GM12878 (cell line): ENCODE results near the gene CSK. TPM values are rescaled to one million over a fixed set of nuclear protein-coding genes. Genes with fewer than 3 reads are reported as not detected.

Source experiments
- ATAC-seq: fragments of 200-7000 bp; cut with Tn5 transposase; 3 replicates; pipeline ENCODE4 v1.9.1; 2020; ENCODE audit warnings: mild to moderate bottlenecking, moderate library complexity
- BruUV-seq: library from RNA; stranded (reverse); fragments of 400-500 nt; replicated peaks from 2 replicates; lab custom pipeline; 2021; lab: Mats Ljungman, UMichigan
- CTCF ChIA-PET: fragments of 300-600 bp; sonication (Branson Sonifier 250); formaldehyde crosslinking; extraction: SDS; loops from one replicate; lab custom pipeline; 2021; ENCODE audit warnings: inconsistent platforms; lab: Yijun Ruan, JAX
- POLR2A ChIA-PET: fragments of 350-600 bp; formaldehyde crosslinking; extraction: SDS; loops from one replicate; lab custom pipeline; 2021; ENCODE audit warnings: inconsistent platforms; lab: Charles Lee
- RAD21 ChIA-PET: fragments of 300-600 bp; sonication (Branson Sonifier 250); formaldehyde crosslinking; loops from one replicate; lab custom pipeline; 2023; ENCODE audit warnings: antibody characterized with exemption; ENCODE audit not compliant: unreplicated experiment; lab: Charles Lee
- SMC1A ChIA-PET: fragments of 300-600 bp; sonication (Branson Sonifier 250); formaldehyde crosslinking; loops from one replicate; lab custom pipeline; 2023; ENCODE audit not compliant: unreplicated experiment, uncharacterized antibody; lab: Charles Lee
- DNase-seq: peaks from one replicate; pipeline ENCODE4 v3.0.0-alpha.2; 2011; ENCODE audit warnings: low read depth, low spot score
- FAIRE-seq: peaks from 3 replicates; lab custom pipeline; 2011; peaks lifted over from hg19 to GRCh38; lab: Jason Lieb, UNC
- H2AFZ ChIP-seq: 2 replicates; pipeline ENCODE4 v1.6.0; 2011; ENCODE audit warnings: low read depth, low read length, control low read depth; ENCODE audit not compliant: control insufficient read depth
- H3K27ac ChIP-seq: 2 replicates; pipeline ENCODE4 v1.5.1; 2011; ENCODE audit warnings: control low read depth; ENCODE audit not compliant: control insufficient read depth, insufficient read depth
- H3K27me3 ChIP-seq, 2 experiments: replicated peaks in 1 of 2; 2 replicates each; pipeline versions ENCODE4 v1.6.0 to v1.6.1; 2011; ENCODE audit warnings: low read length in 1 of 2; ENCODE audit not compliant: control insufficient read depth in 2 of 2, insufficient read depth in 2 of 2
- H3K36me3 ChIP-seq, 2 experiments: 2 replicates each; pipeline ENCODE4 v1.5.1; 2011; ENCODE audit warnings: low read length in 1 of 2; ENCODE audit not compliant: control insufficient read depth in 2 of 2, insufficient read depth in 2 of 2
- H3K4me1 ChIP-seq: 2 replicates; pipeline ENCODE4 v1.6.1; 2011; ENCODE audit warnings: mild to moderate bottlenecking, low read length, moderate library complexity, mixed read lengths; ENCODE audit not compliant: control insufficient read depth, insufficient read depth
- H3K4me2 ChIP-seq: 2 replicates; pipeline ENCODE4 v1.6.0; 2011; ENCODE audit warnings: control low read depth; ENCODE audit not compliant: control insufficient read depth, insufficient read depth
- H3K4me3 ChIP-seq: fragments of 200-600 bp; sonication (generic); 2 replicates; pipeline ENCODE4 v1.5.1; 2016
- H3K79me2 ChIP-seq: 2 replicates; pipeline ENCODE4 v1.6.0; 2011; ENCODE audit warnings: low read length; ENCODE audit not compliant: control insufficient read depth, insufficient read depth
- H3K9ac ChIP-seq: 2 replicates; pipeline ENCODE4 v1.8.0; 2011; ENCODE audit warnings: low read length, control low read depth, mixed read lengths; ENCODE audit not compliant: control insufficient read depth, insufficient read depth
- H3K9me3 ChIP-seq: replicated peaks from 3 replicates; pipeline ENCODE4 v1.5.1; 2011; ENCODE audit warnings: mild to moderate bottlenecking, low read length; ENCODE audit not compliant: control insufficient read depth, insufficient read depth
- H4K20me1 ChIP-seq: 2 replicates; pipeline ENCODE4 v1.6.0; 2011; ENCODE audit not compliant: control insufficient read depth, insufficient read depth
- CBX3 ChIP-seq: fragments of 200-600 bp; sonication (generic); IDR thresholded peaks from 2 replicates; pipeline ENCODE4 v1.6.1; 2016; ENCODE audit warnings: low read depth, borderline replicate concordance
- CEBPB ChIP-seq, 2 experiments: fragments of 150-350 bp in 1 of 2; IDR thresholded peaks; 2 replicates each; pipeline ENCODE4 v1.6.1; 2012 to 2014; ENCODE audit warnings: low read depth in 2 of 2, low read length in 2 of 2, borderline replicate concordance in 1 of 2, inconsistent platforms in 1 of 2
- CHD4 ChIP-seq: fragments of 200-600 bp; sonication (generic); IDR thresholded peaks from 2 replicates; pipeline ENCODE4 v1.6.1; 2016; ENCODE audit warnings: mild to moderate bottlenecking
- EZH2 ChIP-seq: IDR thresholded peaks from 2 replicates; pipeline ENCODE4 v1.6.1; 2012; ENCODE audit warnings: low read depth, mild to moderate bottlenecking, control low read depth, inconsistent platforms, low read length, borderline replicate concordance; ENCODE audit not compliant: control insufficient read depth
- HDAC6 ChIP-seq: fragments of 200-600 bp; sonication (generic); IDR thresholded peaks from one replicate; pipeline ENCODE4 v1.8.0; 2017; ENCODE audit warnings: antibody characterized with exemption; ENCODE audit not compliant: unreplicated experiment
- IKZF2 ChIP-seq, 2 experiments: fragments of 450-650 bp; IDR thresholded peaks; 2 replicates each; pipeline ENCODE4 v1.6.1; 2017; ENCODE audit warnings: mild to moderate bottlenecking in 2 of 2, moderate library complexity in 2 of 2
- MLLT1 ChIP-seq: fragments of 450-650 bp; IDR thresholded peaks from 2 replicates; pipeline ENCODE4 v1.6.1; 2016; ENCODE audit warnings: mild to moderate bottlenecking
- RCOR1 ChIP-seq: conservative IDR thresholded peaks from 2 replicates; pipeline ENCODE4 v1.6.1; 2012; ENCODE audit warnings: low read depth, low read length, improper control_type of control experiment
- SMARCA5 ChIP-seq: fragments of 450-650 bp; IDR thresholded peaks from 2 replicates; pipeline ENCODE4 v1.6.1; 2017; ENCODE audit warnings: mild to moderate bottlenecking
- SMC3 ChIP-seq: IDR thresholded peaks from 2 replicates; pipeline ENCODE4 v1.6.1; 2011; ENCODE audit warnings: low read length, improper control_type of control experiment, borderline replicate concordance
- YBX1 ChIP-seq: fragments of 450-650 bp; IDR thresholded peaks from 2 replicates; pipeline ENCODE4 v1.6.1; 2016; ENCODE audit warnings: antibody characterized with exemption
- ZBTB40 ChIP-seq: fragments of 450-650 bp; IDR thresholded peaks from 2 replicates; pipeline ENCODE4 v1.6.1; 2016; ENCODE audit warnings: mild to moderate bottlenecking, moderate library complexity, borderline replicate concordance
- ZNF384 ChIP-seq: IDR thresholded peaks from 2 replicates; pipeline ENCODE4 v1.6.1; 2012; ENCODE audit warnings: low read depth, mild to moderate bottlenecking, low read length, improper control_type of control experiment, borderline replicate concordance
- ZNF687 ChIP-seq: fragments of 450-650 bp; IDR thresholded peaks from 2 replicates; pipeline ENCODE4 v1.6.1; 2017; ENCODE audit warnings: mild to moderate bottlenecking, moderate library complexity
- WGBS: methylation state at CpG from one replicate; pipeline ENCODE4 v1.1.6; 2016; ENCODE audit warnings: low lambda C conversion rate; ENCODE audit not compliant: insufficient replicate concordance, insufficient coverage; ENCODE audit errors: missing lambda C conversion rate; 5-methylcytosine and 5-hydroxymethylcytosine counted together
- in situ Hi-C: fragments of 300-500 bp; cut with MboI; formaldehyde crosslinking; loops from 9 replicates; pipeline ENCODE4 v1.14.3; 2018; ENCODE audit warnings: mixed read lengths
- intact Hi-C: fragments of 100-400 bp; cut with micrococcal nuclease; formaldehyde crosslinking; loops from one replicate; pipeline ENCODE4 v1.14.2; 2022; ENCODE audit not compliant: unreplicated experiment
- polyA plus RNA-seq, 11 experiments: library from polyadenylated mRNA; depleted of rRNA in 4 of 11; unstranded in 6 of 11; stranded (reverse) in 5 of 11; fragments of >200 nt; fragmentation: Nextera tagmentation in 4 of 11; fragmentation: Illumina TruSeq in 1 of 11; extraction: Ambion mirVana in 4 of 11; extraction: Trizol in 1 of 11; gene quantifications; 1 replicate in 1 of 11; 2 replicates in 10 of 11; pipeline versions ENCODE4 v1.2.1 to v1.2.3, GENCODE V29; 2011 to 2016; ENCODE audit warnings: inconsistent platforms in 2 of 11, missing spikeins in 2 of 11, low read depth in 1 of 11
- total RNA-seq, 4 experiments: library from RNA; depleted of rRNA in 3 of 4; stranded (reverse); fragments of >200 nt in 3 of 4; fragmentation: Illumina TruSeq in 1 of 4; extraction: Trizol in 1 of 4; gene quantifications; 2 replicates each; pipeline versions ENCODE4 v1.2.1 to v1.2.3, GENCODE V29; 2013 to 2021

The CSK gene
- total and polyA plus RNA-seq, 10 of the 15 experiments (the other 5 are each of a cell fraction or from before 2014, with no cell fraction given), result 3.4 to 327 (median 75.8) TPM

GRCh38 chr15:74825866-74826265, 44.0 kb downstream of the CSK start:
- ChIA-PET POLR2A (interaction anchor here (0.6 kb wide), 1 partner anchor 38 kb away, joined by 3 read pairs; no protein-coding TSS in a partner anchor), SMC1A (interaction anchor here (0.7 kb wide), 1 partner anchor 55 kb away, joined by 3 read pairs; no protein-coding TSS in a partner anchor)
- no peak for ATAC-seq

More at GRCh38 chr15:74825866-74826265, 44.0 kb downstream of the CSK start:
- FAIRE-seq, result no peak
- H3K27ac ChIP-seq, result no peak overlapping the region
- intact Hi-C loops, result no loop called here
- in situ Hi-C loops, result no loop called here
- no peak overlapping the region for H3K9ac ChIP-seq
- peaks cover 10% of the 10 kb centered on the region for H3K4me1 ChIP-seq
- H3K4me2 ChIP-seq, result no peak overlapping the region
- RAD21 ChIA-PET, result interaction anchor here (1.4 kb wide), 1 partner anchor 10 kb away, joined by 4 read pairs; no protein-coding TSS in a partner anchor
- H3K9me3 ChIP-seq, result no peaks in the 10 kb centered on the region
- TF ChIP-seq HDAC6 (no peak), CHD4 (no peak), ZNF687 (no peak), CEBPB (IDR thresholded peaks at IDR 0.05; ENCODE audit: borderline replicate concordance in 1 of 2, low read depth in 2 of 2, low read length in 2 of 2) (no peak), EZH2 (no peak), ZNF384 (no peak), ZBTB40 (no peak), RCOR1 (no peak), CBX3 (no peak), SMC3 (no peak), MLLT1 (no peak), IKZF2 (IDR thresholded peaks at IDR 0.05) (no peak), SMARCA5 (no peak), YBX1 (no peak)
- no peak overlapping the region for H3K4me3 ChIP-seq
- no peaks in the 10 kb centered on the region for H3K79me2 ChIP-seq
- no peaks in the 10 kb centered on the region for H4K20me1 ChIP-seq
- H3K27me3 ChIP-seq, result peaks cover 0 to 16% of the 10 kb centered on the region in 2 experiments; a peak in 3 of 4 replicates
- CTCF ChIA-PET, result interaction anchor here (1.1 to 6.3 kb wide), 3 partner anchors 22 to 56 kb away, joined by 3 to 53 read pairs (median 14); no protein-coding TSS in a partner anchor
- WGBS, result 42% methylated on average over 10 of the region's 10 CpGs
- no peak overlapping the region for H2AFZ ChIP-seq
- H3K36me3 ChIP-seq, result no peaks in the 10 kb centered on the region
- BruUV-seq, result no TSS peak
- no peak for DNase-seq
